H1 (cell line): ENCODE measurements around the gene KCNN1. TPM values are rescaled to one million over a fixed set of nuclear protein-coding genes. Genes with fewer than 3 reads are reported as not detected.

Experiments used
- CTCF ChIA-PET: fragments of 300-600 bp; sonication (Branson Sonifier 250); formaldehyde crosslinking; loops from one replicate; lab custom pipeline; 2021; ENCODE audit not compliant: partially characterized antibody; lab: Charles Lee
- POLR2A ChIA-PET: fragments of 300-600 bp; sonication (Branson Sonifier 250); formaldehyde crosslinking; loops from one replicate; lab custom pipeline; 2021; ENCODE audit warnings: inconsistent platforms; ENCODE audit not compliant: partially characterized antibody; lab: Charles Lee
- DNase-seq, 2 experiments: peaks; one replicate each; pipeline versions ENCODE4 v3.0.0 to v3.0.0-alpha.2; 2010 to 2022; ENCODE audit warnings: low spot score in 2 of 2, low read depth in 1 of 2, mixed read lengths in 1 of 2
- FAIRE-seq: peaks from 2 replicates; lab custom pipeline; 2011; peaks lifted over from hg19 to GRCh38; lab: Jason Lieb, UNC
- H2AFZ ChIP-seq: 2 replicates; pipeline ENCODE4 v1.8.1; 2012; ENCODE audit warnings: low read length, inconsistent platforms
- H2AK5ac ChIP-seq: 2 replicates; pipeline ENCODE4 v1.6.1; 2013; ENCODE audit warnings: low read depth, low read length
- H2BK120ac ChIP-seq: replicated peaks from 2 replicates; pipeline ENCODE3; 2013; ENCODE audit warnings: low read depth, low read length, inconsistent platforms
- H2BK12ac ChIP-seq: 2 replicates; pipeline ENCODE4 v1.6.1; 2013; ENCODE audit warnings: low read depth, low read length
- H2BK15ac ChIP-seq: 2 replicates; pipeline ENCODE4 v1.6.1; 2013; ENCODE audit warnings: low read length
- H2BK20ac ChIP-seq: 2 replicates; pipeline ENCODE4 v1.6.1; 2013; ENCODE audit warnings: low read length
- H2BK5ac ChIP-seq: 2 replicates; pipeline ENCODE4 v1.6.1; 2013; ENCODE audit warnings: low read depth, low read length
- H3K14ac ChIP-seq: 2 replicates; pipeline ENCODE4 v1.6.1; 2013; ENCODE audit warnings: inconsistent platforms; ENCODE audit not compliant: insufficient read length
- H3K18ac ChIP-seq: 2 replicates; pipeline ENCODE4 v1.6.1; 2013; ENCODE audit warnings: low read length; ENCODE audit errors: extremely low read depth
- H3K23ac ChIP-seq: 2 replicates; pipeline ENCODE4 v1.6.1; 2013; ENCODE audit warnings: inconsistent platforms; ENCODE audit not compliant: insufficient read length
- H3K23me2 ChIP-seq: 2 replicates; pipeline ENCODE4 v1.6.1; 2013; ENCODE audit warnings: low read depth, low read length
- H3K27ac ChIP-seq: 2 replicates; pipeline ENCODE4 v1.6.1; 2011; ENCODE audit warnings: low read depth, low read length, inconsistent platforms
- H3K27me3 ChIP-seq, 4 experiments: replicated peaks in 1 of 4; 1 replicate in 1 of 4; 2 replicates in 3 of 4; pipeline versions ENCODE4 v1.6.1 to v1.8.1; 2011 to 2013; ENCODE audit warnings: low read length in 3 of 4, mild to moderate bottlenecking in 3 of 4, inconsistent platforms in 2 of 4, mixed read lengths in 2 of 4, moderate library complexity in 1 of 4; ENCODE audit not compliant: control insufficient read depth in 3 of 4, insufficient read depth in 3 of 4; ENCODE audit errors: extremely low read depth in 1 of 4
- H3K36me3 ChIP-seq, 4 experiments: 2 replicates each; pipeline versions ENCODE4 v1.6.1 to v1.8.1; 2011 to 2013; ENCODE audit warnings: mild to moderate bottlenecking in 4 of 4, low read length in 3 of 4, moderate library complexity in 2 of 4, control low read depth in 1 of 4, inconsistent platforms in 1 of 4; ENCODE audit not compliant: insufficient read depth in 4 of 4, control insufficient read depth in 2 of 4
- H3K4ac ChIP-seq: replicated peaks from 2 replicates; pipeline ENCODE3; 2013; ENCODE audit warnings: low read length, low read depth, mixed read lengths, inconsistent platforms; ENCODE audit not compliant: insufficient read length
- H3K4me1 ChIP-seq, 4 experiments: replicated peaks in 1 of 4; 1 replicate in 1 of 4; 2 replicates in 3 of 4; pipeline versions ENCODE4 v1.6.1 to v1.8.1; 2011 to 2013; ENCODE audit warnings: low read length in 3 of 4, inconsistent platforms in 2 of 4, mixed read lengths in 1 of 4; ENCODE audit not compliant: insufficient read depth in 4 of 4, control insufficient read depth in 3 of 4
- H3K4me2 ChIP-seq, 2 experiments: 2 replicates each; pipeline versions ENCODE4 v1.6.1 to v1.8.1; 2011 to 2013; ENCODE audit warnings: low read depth in 2 of 2, low read length in 2 of 2, control low read depth in 1 of 2, inconsistent platforms in 1 of 2, mild to moderate bottlenecking in 1 of 2; ENCODE audit not compliant: insufficient read depth in 1 of 2
- H3K4me3 ChIP-seq, 4 experiments: fragments of 200-600, 300-600 bp in 1 of 4; sonication (generic), shearing (Covaris generic), sonication (Bioruptor Twin) in 1 of 4; 2 replicates each; pipeline versions ENCODE4 v1.5.1 to v1.8.1; 2011 to 2016; ENCODE audit warnings: low read length in 4 of 4, low read depth in 3 of 4, control low read depth in 2 of 4, inconsistent platforms in 2 of 4, mild to moderate bottlenecking in 2 of 4, mixed read lengths in 1 of 4, moderate library complexity in 1 of 4; ENCODE audit not compliant: insufficient read depth in 2 of 4; ENCODE audit errors: extremely low read depth in 1 of 4
- H3K56ac ChIP-seq: replicated peaks from 2 replicates; pipeline ENCODE3; 2013; ENCODE audit warnings: low read depth, mild to moderate bottlenecking, mixed read lengths, low read length, inconsistent platforms; ENCODE audit not compliant: insufficient read length
- H3K79me1 ChIP-seq: 2 replicates; pipeline ENCODE4 v1.6.1; 2013; ENCODE audit warnings: low read depth, low read length, control low read depth
- H3K79me2 ChIP-seq, 2 experiments: 2 replicates each; pipeline versions ENCODE4 v1.6.1 to v1.8.1; 2012 to 2013; ENCODE audit warnings: low read length in 2 of 2, mild to moderate bottlenecking in 2 of 2, inconsistent platforms in 1 of 2; ENCODE audit not compliant: insufficient read depth in 2 of 2, control insufficient read depth in 1 of 2
- H3K9ac ChIP-seq, 4 experiments: replicated peaks in 1 of 4; 1 replicate in 1 of 4; 2 replicates in 3 of 4; pipeline versions ENCODE4 v1.6.1 to v1.8.1; 2011 to 2013; ENCODE audit warnings: low read depth in 3 of 4, low read length in 3 of 4, control low read depth in 2 of 4, mild to moderate bottlenecking in 2 of 4, moderate library complexity in 2 of 4, inconsistent platforms in 1 of 4; ENCODE audit errors: extremely low read depth in 1 of 4
- H3K9me3 ChIP-seq, 2 experiments: 2 replicates each; pipeline versions ENCODE4 v1.6.1 to v1.8.1; 2012 to 2013; ENCODE audit warnings: mild to moderate bottlenecking in 2 of 2, moderate library complexity in 2 of 2, control low read depth in 1 of 2, inconsistent platforms in 1 of 2, low read depth in 1 of 2, low read length in 1 of 2, mixed read lengths in 1 of 2; ENCODE audit not compliant: insufficient read depth in 2 of 2
- H4K20me1 ChIP-seq, 2 experiments: replicated peaks in 1 of 2; 2 replicates each; pipeline versions ENCODE3 to v1.8.1; 2011 to 2013; ENCODE audit warnings: inconsistent platforms in 2 of 2, low read length in 2 of 2, mild to moderate bottlenecking in 1 of 2; ENCODE audit not compliant: insufficient read depth in 2 of 2, control insufficient read depth in 1 of 2
- H4K5ac ChIP-seq: 2 replicates; pipeline ENCODE4 v1.6.1; 2013; ENCODE audit warnings: low read length, low read depth, mixed read lengths, inconsistent platforms; ENCODE audit not compliant: insufficient read length
- H4K8ac ChIP-seq: 2 replicates; pipeline ENCODE4 v1.8.0; 2013; ENCODE audit warnings: mild to moderate bottlenecking, moderate library complexity, low read length, inconsistent platforms; ENCODE audit not compliant: insufficient read depth; ENCODE audit errors: extremely low read depth
- H4K91ac ChIP-seq: replicated peaks from 2 replicates; pipeline ENCODE3; 2013; ENCODE audit warnings: low read length, mixed read lengths, inconsistent platforms; ENCODE audit not compliant: insufficient read length
- EZH2 ChIP-seq: fragments of 200-600 bp; sonication (generic); IDR thresholded peaks from 2 replicates; pipeline ENCODE4 v1.7.1; 2012; ENCODE audit warnings: low read depth, mild to moderate bottlenecking, moderate library complexity, low read length, inconsistent platforms; ENCODE audit not compliant: severe bottlenecking
- POU5F1 ChIP-seq: IDR thresholded peaks from 2 replicates; pipeline ENCODE4 v1.6.1; 2011; ENCODE audit warnings: low read depth, mild to moderate bottlenecking, low read length, moderate library complexity
- WGBS, 2 experiments: shearing (Covaris generic) in 1 of 2; methylation state at CpG; one replicate each; pipeline versions ENCODE4 v1.1.6 to v1.1.7; 2013 to 2015; ENCODE audit warnings: low lambda C conversion rate in 2 of 2, mixed read lengths in 2 of 2, inconsistent platforms in 1 of 2, low coverage in 1 of 2, missing lambda C conversion rate in 1 of 2; ENCODE audit not compliant: insufficient replicate concordance in 2 of 2, insufficient coverage in 1 of 2, insufficient read length in 1 of 2; ENCODE audit errors: extremely low coverage in 1 of 2, missing lambda C conversion rate in 1 of 2; 5-methylcytosine and 5-hydroxymethylcytosine counted together
- polyA plus RNA-seq, 7 experiments: library from polyadenylated mRNA; depleted of rRNA in 3 of 7; stranded (reverse) in 5 of 7; unstranded in 2 of 7; fragments of >200 nt in 5 of 7; fragments of 200-250 nt in 2 of 7; gene quantifications; 1 replicate in 5 of 7; 2 replicates in 1 of 7; 4 replicates in 1 of 7; pipeline versions ENCODE4 v1.2.1 to v1.2.3, GENCODE V29; 2011 to 2013; ENCODE audit warnings: missing spikeins in 2 of 7, mixed read lengths in 2 of 7
- total RNA-seq: library from RNA; stranded (reverse); fragmentation: NEBNext Ultra II Directional; extraction: Animal tissue kit (Norgen Biotek cat#: 25700); gene quantifications from 2 replicates; pipeline ENCODE4 v1.2.1, GENCODE V29; 2021
- TF ChIP-seq, protein P1 (sequence below): IDR thresholded peaks from 2 replicates; pipeline ENCODE4 v1.6.1; 2012; ENCODE audit warnings: inconsistent platforms

KCNN1 gene
- total and polyA plus RNA-seq, 2 of the 8 experiments (the other 6 are each of a cell fraction or from before 2014, with no cell fraction given), result 11.0 to 12.5 TPM

DNA sequence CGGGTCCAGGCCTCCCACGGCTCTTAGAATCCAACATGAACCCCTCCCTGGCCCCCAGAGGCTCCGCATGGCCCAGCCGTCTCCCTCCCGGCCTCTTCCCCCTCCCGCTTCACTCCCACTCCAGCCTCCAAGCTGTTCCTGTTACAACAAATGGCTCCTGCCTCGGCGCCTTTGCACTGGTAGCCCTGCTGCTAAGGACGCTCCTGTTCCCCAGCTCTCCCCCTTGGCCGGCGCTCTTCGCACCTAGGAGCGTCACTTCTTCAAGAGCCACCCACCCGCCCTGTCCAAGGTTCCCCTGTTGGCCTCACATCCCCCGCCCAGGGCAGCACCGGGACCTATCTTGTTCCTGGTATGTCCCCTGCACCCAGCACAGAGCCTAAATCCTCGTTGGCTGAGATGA is 24.7 kb upstream of the KCNN1 start:
- WGBS, 2 experiments, result 80% methylated on average over 14 of the region's 17 CpGs; no CpG with 5 or more reads in 1 of the 2 experiments
- Histone ChIP-seq H3K4me1 (peaks cover 0 to 19% (median 11%) of the 10 kb centered on the region in 4 experiments; a peak in 6 of 7 replicates), H2AK5ac (no peak overlapping the region; the same call in 1 of the 2 replicates), H3K14ac (no peak overlapping the region), H4K91ac (peak overlapping the region; percentile 35), H3K4me3 (peak overlapping the region in 1 of 4 experiments; percentile 56; a peak in 3 of 8 replicates), H2AFZ (no peak overlapping the region), H2BK15ac (peak overlapping the region; percentile 61; the same call in 1 of the 2 replicates), H3K9me3 (no peaks in the 10 kb centered on the region), H2BK120ac (no peak overlapping the region), H3K18ac (peak overlapping the region; percentile 48; the same call in 1 of the 2 replicates), H3K79me2 (no peaks in the 10 kb centered on the region), H3K79me1 (no peaks in the 10 kb centered on the region), H3K23me2 (peaks cover 3% of the 10 kb centered on the region; the same call in 1 of the 2 replicates), H3K9ac (no peak overlapping the region), H4K8ac (0 out of 2 replicates have a peak overlapping the region, but pooled peaks have one; percentile 14), H3K36me3 (peaks cover 0 to 3% (median 0%) of the 10 kb centered on the region in 4 experiments; a peak in 1 of 8 replicates), H4K5ac (no peak overlapping the region), H4K20me1 (peaks cover 1 to 4% of the 10 kb centered on the region in 2 experiments), H3K27me3 (no peaks in the 10 kb centered on the region), H2BK5ac (0 out of 2 replicates have a peak overlapping the region, but pooled peaks have one; percentile 60), H3K4ac (peak overlapping the region; percentile 38), H3K27ac (no peak overlapping the region), H2BK20ac (no peak overlapping the region), H3K4me2 (peak overlapping the region; percentile 47 to 68), H3K23ac (no peak overlapping the region), H3K56ac (no peak overlapping the region), H2BK12ac (no peak overlapping the region)
- CTCF ChIA-PET, result interaction anchor here (1.2 to 21.5 kb wide), 7 partner anchors 7 to 72 kb away, joined by 3 to 271 read pairs (median 7); partner anchors contain the start of genes CCDC124 and KCNN1
- DNase-seq, result no peak
- POLR2A ChIA-PET, result interaction anchor here (0.7 to 4.6 kb wide), 15 partner anchors 10 to 151 kb away, joined by 3 to 58 read pairs (median 8); partner anchors contain the start of genes CCDC124, KCNN1, RPL18A and SLC5A5
- TF ChIP-seq EZH2 (no peak), POU5F1 (no peak)
- TF ChIP-seq, protein P1, sequence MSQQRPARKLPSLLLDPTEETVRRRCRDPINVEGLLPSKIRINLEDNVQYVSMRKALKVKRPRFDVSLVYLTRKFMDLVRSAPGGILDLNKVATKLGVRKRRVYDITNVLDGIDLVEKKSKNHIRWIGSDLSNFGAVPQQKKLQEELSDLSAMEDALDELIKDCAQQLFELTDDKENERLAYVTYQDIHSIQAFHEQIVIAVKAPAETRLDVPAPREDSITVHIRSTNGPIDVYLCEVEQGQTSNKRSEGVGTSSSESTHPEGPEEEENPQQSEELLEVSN, result 0 out of 2 replicates have a peak, but pooled peaks have one; percentile 22
- FAIRE-seq, result no peak
